K562 (cell line): ENCODE data around the gene RSPH6A. TPM values are rescaled to one million over a fixed set of nuclear protein-coding genes. Genes with fewer than 3 reads are reported as not detected.

Experiments
- ATAC-seq: fragments of 200-7000 bp; cut with Tn5 transposase; 3 replicates; pipeline ENCODE4 v1.9.1; 2020; ENCODE audit warnings: moderate library complexity
- BruUV-seq: library from RNA; stranded (reverse); fragments of 400-500 nt; replicated peaks from 2 replicates; lab custom pipeline; 2021; lab: Mats Ljungman, UMichigan
- CTCF ChIA-PET: fragments of 300-600 bp; formaldehyde crosslinking; extraction: SDS; loops from one replicate; lab custom pipeline; 2021; ENCODE audit warnings: low intra/inter-chr PET ratio; lab: Yijun Ruan, JAX
- POLR2A ChIA-PET: fragments of 300-600, 350-650 bp; sonication (Branson Sonifier 250); formaldehyde crosslinking; extraction: SDS; loops from one replicate; lab custom pipeline; 2021; ENCODE audit warnings: antibody characterized with exemption, inconsistent platforms; lab: Yijun Ruan, JAX
- DNase-seq, 4 experiments: peaks; one replicate each; pipeline versions ENCODE4 v3.0.0 to v3.0.0-alpha.2; 2011 to 2018; ENCODE audit warnings: low spot score in 3 of 4, mixed read lengths in 3 of 4; ENCODE audit errors: extremely low read depth in 1 of 4
- FAIRE-seq: peaks from 2 replicates; lab custom pipeline; 2011; peaks lifted over from hg19 to GRCh38; lab: Jason Lieb, UNC
- H2AFZ ChIP-seq: 2 replicates; pipeline ENCODE4 v1.6.0; 2011; ENCODE audit warnings: low read depth, low read length, control low read depth, inconsistent platforms
- H3K27ac ChIP-seq: fragments of 200-600 bp; 3 replicates; pipeline ENCODE4 v1.8.0; 2011; ENCODE audit warnings: low read depth, mild to moderate bottlenecking, control low read depth, inconsistent platforms, low read length, moderate library complexity, mixed read lengths; ENCODE audit errors: extremely low read depth
- H3K27me3 ChIP-seq, 2 experiments: fragments of 300-600 bp in 1 of 2; 2 replicates in 1 of 2; 3 replicates in 1 of 2; pipeline versions ENCODE4 v1.6.0 to v1.8.0; 2011; ENCODE audit warnings: inconsistent platforms in 2 of 2, low read length in 2 of 2, mild to moderate bottlenecking in 1 of 2, mixed read lengths in 1 of 2, moderate library complexity in 1 of 2; ENCODE audit not compliant: control insufficient read depth in 2 of 2, insufficient read depth in 2 of 2
- H3K36me3 ChIP-seq: fragments of 300-600 bp; 3 replicates; pipeline ENCODE4 v1.8.0; 2011; ENCODE audit warnings: mild to moderate bottlenecking, low read length, inconsistent platforms; ENCODE audit not compliant: control insufficient read depth, insufficient read depth
- H3K4me1 ChIP-seq, 2 experiments: fragments of 200-600 bp in 1 of 2; replicated peaks in 1 of 2; 2 replicates in 1 of 2; 3 replicates in 1 of 2; pipeline versions ENCODE4 v1.5.1 to v1.8.0; 2011; ENCODE audit warnings: inconsistent platforms in 2 of 2, low read length in 2 of 2, mild to moderate bottlenecking in 1 of 2, mixed read lengths in 1 of 2, moderate library complexity in 1 of 2; ENCODE audit not compliant: control insufficient read depth in 2 of 2, insufficient read depth in 2 of 2
- H3K4me2 ChIP-seq: 2 replicates; pipeline ENCODE4 v1.6.1; 2011; ENCODE audit warnings: low read length, control low read depth, inconsistent platforms, mixed read lengths; ENCODE audit not compliant: insufficient read depth
- H3K4me3 ChIP-seq: fragments of 200-600 bp; sonication (generic), shearing (Covaris generic); 2 replicates; pipeline ENCODE4 v1.5.1; 2016; ENCODE audit warnings: control low read depth, inconsistent platforms
- H3K79me2 ChIP-seq: fragments of 200-600 bp; 3 replicates; pipeline ENCODE4 v1.8.0; 2011; ENCODE audit warnings: low read length, inconsistent platforms; ENCODE audit not compliant: control insufficient read depth, insufficient read depth
- H3K9ac ChIP-seq, 2 experiments: 2 replicates each; pipeline versions ENCODE4 v1.6.0 to v1.6.1; 2011; ENCODE audit warnings: low read depth in 2 of 2, low read length in 2 of 2, control low read depth in 1 of 2, inconsistent platforms in 1 of 2, mild to moderate bottlenecking in 1 of 2, mixed read lengths in 1 of 2; ENCODE audit not compliant: insufficient read depth in 1 of 2
- H3K9me1 ChIP-seq: one replicate; pipeline ENCODE4 v1.6.0; 2011; ENCODE audit warnings: inconsistent platforms, mild to moderate bottlenecking, low read length, moderate library complexity; ENCODE audit not compliant: control insufficient read depth, insufficient read depth
- H3K9me3 ChIP-seq: replicated peaks from 2 replicates; pipeline ENCODE4 v1.5.1; 2011; ENCODE audit warnings: low read depth, low read length, inconsistent platforms; ENCODE audit not compliant: control insufficient read depth, insufficient read depth
- H4K20me1 ChIP-seq: replicated peaks from 2 replicates; pipeline ENCODE4 v1.6.1; 2011; ENCODE audit warnings: low read length, inconsistent platforms, mixed read lengths; ENCODE audit not compliant: control insufficient read depth, insufficient read depth
- ELF4 ChIP-seq: fragments of 450-650 bp; formaldehyde crosslinking; IDR thresholded peaks from 2 replicates; pipeline ENCODE4 v1.4.0; 2022; ENCODE audit warnings: missing genetic modification characterization
- POLR2AphosphoS5 ChIP-seq: IDR thresholded peaks from 2 replicates; pipeline ENCODE4 v1.6.1; 2011; ENCODE audit warnings: mild to moderate bottlenecking, low read depth, low read length, moderate library complexity; ENCODE audit not compliant: control insufficient read depth, insufficient read depth
- RBFOX2 ChIP-seq: fragments of 200-400 bp; formaldehyde crosslinking; IDR thresholded peaks from 2 replicates; pipeline ENCODE4 v1.6.1; 2017; ENCODE audit warnings: low read depth, mild to moderate bottlenecking, low read length, moderate library complexity
- WGBS: fragments of 100-300 bp; shearing (Covaris generic); methylation state at CpG from one replicate; pipeline ENCODE4 v1.1.6; 2016; ENCODE audit warnings: low coverage, mixed read lengths; ENCODE audit not compliant: insufficient coverage; ENCODE audit errors: missing lambda C conversion rate; 5-methylcytosine and 5-hydroxymethylcytosine counted together
- in situ Hi-C: fragments of 300-500 bp; cut with MboI; formaldehyde crosslinking; loops from 4 replicates; pipeline ENCODE4 v1.15.0; 2018; ENCODE audit warnings: inconsistent platforms, mixed read lengths
- intact Hi-C: fragments of 100-400 bp; cut with micrococcal nuclease; formaldehyde crosslinking; loops from 2 replicates; pipeline ENCODE4 v1.14.2; 2022
- polyA plus RNA-seq, 8 experiments: library from polyadenylated mRNA; depleted of rRNA in 4 of 8; stranded (reverse) in 5 of 8; unstranded in 3 of 8; fragments of >200 nt; fragmentation: Nextera tagmentation in 2 of 8; fragmentation: Illumina TruSeq in 1 of 8; extraction: Ambion mirVana in 2 of 8; extraction: Trizol in 1 of 8; gene quantifications; 2 replicates each; pipeline versions ENCODE4 v1.2.1 to v1.2.3, GENCODE V29; 2011 to 2014; ENCODE audit warnings: inconsistent platforms in 1 of 8, missing spikeins in 1 of 8
- total RNA-seq, 7 experiments: library from RNA; depleted of rRNA in 6 of 7; stranded (reverse); fragments of >200 nt in 6 of 7; fragmentation: Illumina TruSeq in 2 of 7; extraction: Trizol in 2 of 7; gene quantifications; 2 replicates each; pipeline versions ENCODE4 v1.2.1 to v1.2.3, GENCODE V29; 2011 to 2021; ENCODE audit warnings: low replicate concordance in 1 of 7
- TF ChIP-seq, protein P1 (sequence below): sonication (generic); formaldehyde crosslinking; IDR thresholded peaks from 2 replicates; pipeline ENCODE4 v1.8.0; 2023; ENCODE audit warnings: mild to moderate bottlenecking, missing genetic modification reagents

RSPH6A gene
- total and polyA plus RNA-seq, 9 of the 15 experiments (the other 6 are each of a cell fraction or from before 2014, with no cell fraction given): 0.03 to 0.15 (median 0.07) TPM; not detected in 5

GRCh38 chr19:45815481-45816216, 541 bp upstream of the RSPH6A start:
- H3K4me2 ChIP-seq: no peak overlapping the region
- POLR2A ChIA-PET: interaction anchor here (1.2 kb wide), 1 partner anchor 67 kb away, joined by 3 read pairs; no protein-coding TSS in a partner anchor
- peaks cover 2% of the 10 kb centered on the region for H3K9me1 ChIP-seq
- H3K4me1 ChIP-seq: peaks cover under 1 to 40% of the 10 kb centered on the region in 2 experiments; a peak in 4 of 5 replicates
- H3K27ac ChIP-seq: no peak overlapping the region
- ATAC-seq: no peak
- in situ Hi-C loops: no loop called here
- H3K36me3 ChIP-seq: peaks cover 34% of the 10 kb centered on the region; the same call in 2 of the 3 replicates
- TSS peak; percentile 46 for BruUV-seq
- TF ChIP-seq RBFOX2 (0 out of 2 replicates have a peak, but pooled peaks have one; percentile 1), ELF4 (CRISPR knock-in tag) (no peak), POLR2AphosphoS5 (0 out of 2 replicates have a peak, but pooled peaks have one; percentile 14)
- TF ChIP-seq, protein P1, sequence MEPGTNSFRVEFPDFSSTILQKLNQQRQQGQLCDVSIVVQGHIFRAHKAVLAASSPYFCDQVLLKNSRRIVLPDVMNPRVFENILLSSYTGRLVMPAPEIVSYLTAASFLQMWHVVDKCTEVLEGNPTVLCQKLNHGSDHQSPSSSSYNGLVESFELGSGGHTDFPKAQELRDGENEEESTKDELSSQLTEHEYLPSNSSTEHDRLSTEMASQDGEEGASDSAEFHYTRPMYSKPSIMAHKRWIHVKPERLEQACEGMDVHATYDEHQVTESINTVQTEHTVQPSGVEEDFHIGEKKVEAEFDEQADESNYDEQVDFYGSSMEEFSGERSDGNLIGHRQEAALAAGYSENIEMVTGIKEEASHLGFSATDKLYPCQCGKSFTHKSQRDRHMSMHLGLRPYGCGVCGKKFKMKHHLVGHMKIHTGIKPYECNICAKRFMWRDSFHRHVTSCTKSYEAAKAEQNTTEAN (CRISPR knock-in tag): no peak
- H4K20me1 ChIP-seq: peaks cover 13% of the 10 kb centered on the region; the same call in 1 of the 2 replicates
- H3K4me3 ChIP-seq: no peak overlapping the region
- intact Hi-C loops: loop anchor here (5.0 to 10.0 kb wide), 2 partner anchors 197 to 259 kb away; no protein-coding TSS in a partner anchor
- no peak for DNase-seq
- 85% methylated on average over 10 of the region's 44 CpGs for WGBS
- no peaks in the 10 kb centered on the region for H3K79me2 ChIP-seq
- CTCF ChIA-PET: interaction anchor here (2.0 to 3.3 kb wide), 2 partner anchors 68 to 262 kb away, joined by 16 to 56 read pairs; no protein-coding TSS in a partner anchor
- H3K27me3 ChIP-seq: no peaks in the 10 kb centered on the region
- FAIRE-seq: no peak
- H3K9me3 ChIP-seq: no peaks in the 10 kb centered on the region
- no peak overlapping the region for H2AFZ ChIP-seq
- no peak overlapping the region for H3K9ac ChIP-seq
